IMR-90 (cell line): ENCODE data around the gene ATP6V1F.

Experiments
- CHD1 ChIP-seq: IDR thresholded peaks from 2 replicates; pipeline ENCODE4 v1.6.1; 2012; ENCODE audit warnings: low read depth, low read length, improper control_type of control experiment
- FOS ChIP-seq: fragments of 150-350 bp; IDR thresholded peaks from 2 replicates; pipeline ENCODE4 v1.6.1; 2016; ENCODE audit warnings: low read depth, low read length
- MAZ ChIP-seq: IDR thresholded peaks from 2 replicates; pipeline ENCODE4 v1.6.1; 2012; ENCODE audit warnings: low read depth, mild to moderate bottlenecking, low read length, improper control_type of control experiment, moderate library complexity, borderline replicate concordance
- POLR2A ChIP-seq: IDR thresholded peaks from 2 replicates; pipeline ENCODE4 v1.6.1; 2012; ENCODE audit warnings: mild to moderate bottlenecking, low read depth, low read length
- RAD21 ChIP-seq: IDR thresholded peaks from 2 replicates; pipeline ENCODE4 v1.6.1; 2012; ENCODE audit warnings: low read length, improper control_type of control experiment
- USF2 ChIP-seq: fragments of 150-350 bp; IDR thresholded peaks from 2 replicates; pipeline ENCODE4 v1.6.1; 2017; ENCODE audit warnings: mild to moderate bottlenecking, antibody characterized with exemption, low read length, low read depth
- TF ChIP-seq, protein P1 (sequence below): conservative IDR thresholded peaks from 2 replicates; pipeline ENCODE4 v1.5.1; 2012; ENCODE audit warnings: mild to moderate bottlenecking, low read depth, low read length, improper control_type of control experiment

GRCh38 chr7:128844777-128845311 lies 17.8 kb upstream of the ATP6V1F start:
- TF ChIP-seq, protein P1, sequence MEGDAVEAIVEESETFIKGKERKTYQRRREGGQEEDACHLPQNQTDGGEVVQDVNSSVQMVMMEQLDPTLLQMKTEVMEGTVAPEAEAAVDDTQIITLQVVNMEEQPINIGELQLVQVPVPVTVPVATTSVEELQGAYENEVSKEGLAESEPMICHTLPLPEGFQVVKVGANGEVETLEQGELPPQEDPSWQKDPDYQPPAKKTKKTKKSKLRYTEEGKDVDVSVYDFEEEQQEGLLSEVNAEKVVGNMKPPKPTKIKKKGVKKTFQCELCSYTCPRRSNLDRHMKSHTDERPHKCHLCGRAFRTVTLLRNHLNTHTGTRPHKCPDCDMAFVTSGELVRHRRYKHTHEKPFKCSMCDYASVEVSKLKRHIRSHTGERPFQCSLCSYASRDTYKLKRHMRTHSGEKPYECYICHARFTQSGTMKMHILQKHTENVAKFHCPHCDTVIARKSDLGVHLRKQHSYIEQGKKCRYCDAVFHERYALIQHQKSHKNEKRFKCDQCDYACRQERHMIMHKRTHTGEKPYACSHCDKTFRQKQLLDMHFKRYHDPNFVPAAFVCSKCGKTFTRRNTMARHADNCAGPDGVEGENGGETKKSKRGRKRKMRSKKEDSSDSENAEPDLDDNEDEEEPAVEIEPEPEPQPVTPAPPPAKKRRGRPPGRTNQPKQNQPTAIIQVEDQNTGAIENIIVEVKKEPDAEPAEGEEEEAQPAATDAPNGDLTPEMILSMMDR, result no peak
- TF ChIP-seq MAZ (no peak), POLR2A (no peak), CHD1 (no peak), FOS (no peak), USF2 (no peak), RAD21 (no peak)
